Amniotic stem cell (primary cell): ENCODE results near the gene ATPAF1.
"Not testable (repeated sequence)": the region's sequence is repeated elsewhere in the genome, so short reads cannot be mapped to it uniquely, and the experiment has no call there.

Experiments used
- DNase-seq: peaks from one replicate; lab custom pipeline; 2025; lab: John Stamatoyannopoulos, UW

ATPAF1 gene, protein sequence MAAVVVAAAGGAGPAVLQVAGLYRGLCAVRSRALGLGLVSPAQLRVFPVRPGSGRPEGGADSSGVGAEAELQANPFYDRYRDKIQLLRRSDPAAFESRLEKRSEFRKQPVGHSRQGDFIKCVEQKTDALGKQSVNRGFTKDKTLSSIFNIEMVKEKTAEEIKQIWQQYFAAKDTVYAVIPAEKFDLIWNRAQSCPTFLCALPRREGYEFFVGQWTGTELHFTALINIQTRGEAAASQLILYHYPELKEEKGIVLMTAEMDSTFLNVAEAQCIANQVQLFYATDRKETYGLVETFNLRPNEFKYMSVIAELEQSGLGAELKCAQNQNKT

DNA sequence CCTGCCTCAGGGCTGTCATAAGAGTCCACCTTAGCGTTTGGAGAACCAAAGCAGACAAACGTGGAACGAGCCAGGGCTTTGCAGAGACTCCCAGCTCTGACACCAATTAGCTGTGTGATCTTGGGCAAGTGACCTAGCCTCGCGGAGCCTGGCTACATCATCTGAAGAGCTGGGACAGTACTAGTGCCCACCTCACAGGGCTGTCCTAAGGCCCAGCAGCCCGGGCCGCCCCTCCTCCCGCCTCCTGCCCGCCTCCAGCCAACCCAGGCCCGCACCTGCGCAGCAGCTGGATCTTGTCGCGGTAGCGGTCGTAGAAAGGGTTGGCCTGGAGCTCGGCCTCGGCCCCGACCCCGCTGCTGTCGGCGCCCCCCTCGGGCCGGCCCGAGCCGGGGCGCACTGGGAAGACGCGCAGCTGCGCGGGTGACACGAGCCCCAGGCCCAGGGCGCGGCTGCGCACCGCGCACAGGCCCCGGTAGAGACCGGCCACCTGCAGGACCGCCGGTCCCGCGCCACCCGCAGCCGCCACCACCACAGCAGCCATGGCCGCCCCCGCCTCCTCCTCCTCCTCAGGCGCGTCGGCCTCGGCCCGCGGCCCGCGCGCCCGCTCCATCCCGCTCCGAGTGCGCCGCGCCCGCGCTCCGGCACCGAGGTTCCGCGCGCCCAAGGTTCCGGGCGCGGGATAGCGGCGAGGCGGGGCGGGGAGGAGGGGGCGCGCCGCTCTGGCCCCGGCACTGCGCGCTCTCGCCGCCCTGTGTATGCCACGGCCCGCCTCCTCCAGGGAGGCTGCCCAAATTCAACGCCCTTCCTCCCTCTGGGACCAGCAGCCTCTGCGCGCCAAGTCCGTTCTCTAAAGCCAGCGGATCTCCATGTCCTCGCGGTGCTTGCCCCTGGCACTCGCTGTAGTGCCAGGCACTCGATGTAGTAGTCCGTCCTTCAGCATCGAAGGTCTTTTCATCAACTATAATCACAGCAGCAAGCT lies at the start of gene ATPAF1:
Gene ATPAF1, minus strand, starts transcription at position 583 of the 979 bp plus-strand sequence. Its CDS starts 42 bp downstream, at position 541.
- no peak for DNase-seq

DNA sequence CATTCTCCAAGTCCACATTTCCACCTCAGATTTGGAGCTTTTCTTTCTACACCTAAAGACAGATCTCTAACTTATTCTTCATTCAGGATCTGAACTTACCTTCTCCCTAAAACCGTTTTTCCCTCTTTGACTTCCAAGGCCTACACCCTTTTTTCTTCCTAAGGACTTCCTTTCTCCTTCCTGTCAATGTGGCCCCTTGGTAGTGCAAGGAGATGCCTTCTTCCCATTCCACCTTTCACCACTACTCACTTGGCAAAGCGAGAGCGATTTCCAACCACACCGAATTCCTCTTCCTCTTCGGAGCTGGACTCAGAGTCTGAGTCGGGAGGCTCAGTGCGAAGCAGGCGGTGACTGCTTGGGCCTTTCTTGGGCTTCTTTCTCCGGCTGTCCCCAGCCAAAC lies 49.5 kb upstream of the ATPAF1 start:
- no peak for DNase-seq

DNA sequence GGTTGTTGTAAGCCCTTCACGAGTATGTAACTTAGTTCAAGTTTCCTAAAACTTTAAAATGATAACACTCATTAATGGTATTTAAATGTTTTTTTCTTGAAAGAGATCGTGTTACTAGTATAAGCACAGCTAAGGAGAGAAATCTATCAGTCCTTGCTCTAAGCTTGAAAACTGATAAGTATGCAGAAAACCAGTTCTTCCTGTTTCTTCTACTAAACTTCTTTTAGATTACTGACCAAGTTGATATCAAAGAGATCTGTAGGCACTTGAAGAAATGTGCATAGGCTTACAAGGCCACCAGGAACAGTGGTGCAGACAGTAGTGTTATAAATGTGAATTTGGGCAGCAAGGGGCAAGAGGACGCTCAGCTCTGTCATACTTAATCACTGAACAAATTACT lies 46.8 kb upstream of the ATPAF1 start:
- no peak for DNase-seq

DNA sequence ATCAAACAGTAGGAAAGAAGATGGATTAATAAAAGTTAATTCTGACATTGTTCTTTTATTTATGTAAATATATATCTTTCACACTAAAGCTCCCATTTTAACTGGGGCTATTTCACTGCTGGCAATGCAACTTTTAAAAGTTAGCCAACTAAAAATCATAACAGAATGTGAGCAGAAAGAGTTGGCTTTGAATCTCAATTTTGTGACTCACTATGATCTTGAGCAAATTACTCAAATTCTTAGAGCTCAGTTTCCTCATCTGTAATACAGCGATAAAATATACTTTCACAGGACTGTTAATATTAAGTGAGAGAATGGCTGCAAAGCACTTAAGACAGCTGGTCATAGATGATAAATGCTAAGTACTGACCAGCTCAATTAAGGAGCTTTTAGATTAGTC lies 40.0 kb upstream of the ATPAF1 start:
- no peak for DNase-seq

DNA sequence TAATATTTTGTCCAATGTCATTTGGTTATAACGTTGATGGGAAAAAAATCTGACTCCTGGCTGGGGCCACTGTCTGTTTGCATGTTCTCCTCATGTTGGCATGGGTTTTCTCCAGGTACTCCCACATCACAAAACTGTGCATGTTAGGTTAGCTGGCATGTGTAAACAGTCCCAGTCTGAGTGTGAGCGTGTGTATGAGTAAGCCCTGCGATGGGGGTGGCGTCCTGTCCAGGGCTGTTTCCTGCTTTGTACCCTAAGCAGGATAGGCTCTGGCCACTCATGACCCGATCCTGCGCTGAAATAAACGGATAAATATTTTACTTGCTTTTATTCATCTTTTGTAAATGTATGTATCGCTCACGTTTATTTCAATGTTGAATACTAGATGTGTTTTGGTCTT lies 37.2 kb upstream of the ATPAF1 start:
- DNase-seq, result no peak

DNA sequence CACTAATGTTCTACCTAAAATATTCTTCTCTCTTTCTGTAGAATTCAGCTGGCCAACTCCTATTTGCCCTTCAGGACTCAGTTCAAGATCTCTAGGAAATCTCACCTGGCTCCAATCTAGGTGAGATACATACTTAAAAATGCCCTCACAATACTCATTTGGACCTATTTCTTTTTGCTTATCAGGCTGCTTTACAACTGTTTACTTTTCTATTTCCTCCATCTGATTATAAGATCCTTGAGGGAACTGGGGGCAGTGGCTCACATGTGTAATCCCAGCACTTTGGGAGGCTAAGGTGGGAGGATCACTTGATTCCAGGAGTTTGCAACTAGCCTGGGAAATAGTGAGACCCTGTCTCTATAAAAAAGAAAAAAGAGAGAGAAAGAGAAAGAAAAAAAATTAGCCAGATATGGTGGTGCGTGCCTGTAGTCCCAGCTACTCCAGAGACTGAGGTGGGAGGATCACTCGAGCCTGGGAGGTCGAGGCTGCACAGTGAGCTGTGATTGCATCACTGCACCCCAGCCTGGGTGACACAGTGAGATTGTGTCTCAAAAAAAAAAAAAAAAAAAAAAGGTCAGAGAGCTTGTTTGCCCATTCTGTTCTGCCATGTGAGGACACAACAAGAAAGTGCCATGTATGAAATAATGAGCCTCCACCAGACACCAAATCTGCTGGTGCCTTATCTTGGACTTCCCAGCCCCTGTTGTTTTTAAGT lies 35.9 kb upstream of the ATPAF1 start:
- no peak for DNase-seq

DNA sequence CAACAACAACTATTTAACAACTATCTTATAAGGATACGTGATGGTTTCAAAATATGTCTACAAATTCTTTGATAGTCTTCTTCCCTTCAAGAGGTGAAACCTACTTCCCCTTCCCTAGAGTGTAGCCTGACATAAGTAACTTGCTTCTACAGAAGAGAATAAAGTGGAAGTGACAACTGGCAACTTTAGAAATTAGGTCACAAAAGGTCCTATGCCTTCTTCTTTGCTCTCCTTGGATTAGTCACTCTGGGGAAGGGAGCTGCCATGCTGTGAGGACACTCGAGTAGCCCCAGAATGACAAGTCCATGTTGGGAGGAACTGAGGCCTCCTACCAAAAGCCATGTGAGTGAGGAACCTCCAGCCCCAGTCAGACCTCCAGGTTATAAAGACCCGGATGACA lies 31.5 kb upstream of the ATPAF1 start:
- no peak for DNase-seq

DNA sequence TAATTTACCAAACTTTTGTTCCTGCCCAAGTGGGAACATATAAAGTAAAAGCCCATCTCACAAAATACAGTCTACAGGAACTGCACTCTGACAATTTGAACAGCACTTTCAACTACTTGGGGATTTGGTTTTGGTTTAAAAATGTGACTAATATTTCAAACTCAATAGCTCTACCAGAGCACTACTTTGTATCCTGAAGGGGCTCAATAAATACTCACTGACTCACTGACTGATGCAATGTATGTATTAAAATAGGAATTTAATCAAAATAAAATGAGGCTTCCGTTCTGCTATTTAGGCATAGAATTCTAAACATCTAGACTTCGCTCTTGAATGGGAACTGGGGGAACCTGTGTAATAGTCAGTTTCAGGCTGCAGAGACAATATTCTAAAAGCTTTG lies 28.9 kb upstream of the ATPAF1 start:
- no peak for DNase-seq

DNA sequence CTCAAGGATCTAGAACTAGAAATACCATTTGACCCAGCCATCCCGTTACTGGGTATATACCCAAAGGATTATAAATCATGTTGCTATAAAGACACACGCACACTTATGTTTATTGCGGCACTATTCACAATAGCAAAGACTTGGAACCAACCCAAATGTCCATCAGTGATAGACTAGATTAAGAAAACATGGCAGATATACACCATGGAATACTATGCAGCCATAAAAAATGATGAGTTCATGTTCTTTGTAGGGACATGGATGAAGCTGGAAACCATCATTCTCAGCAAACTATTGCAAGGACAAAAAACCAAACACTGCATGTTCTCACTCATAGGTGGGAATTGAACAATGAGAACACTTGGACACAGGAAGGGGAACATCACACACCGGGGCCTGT lies 26.5 kb upstream of the ATPAF1 start:
- DNase-seq, result not testable (repeated sequence)

DNA sequence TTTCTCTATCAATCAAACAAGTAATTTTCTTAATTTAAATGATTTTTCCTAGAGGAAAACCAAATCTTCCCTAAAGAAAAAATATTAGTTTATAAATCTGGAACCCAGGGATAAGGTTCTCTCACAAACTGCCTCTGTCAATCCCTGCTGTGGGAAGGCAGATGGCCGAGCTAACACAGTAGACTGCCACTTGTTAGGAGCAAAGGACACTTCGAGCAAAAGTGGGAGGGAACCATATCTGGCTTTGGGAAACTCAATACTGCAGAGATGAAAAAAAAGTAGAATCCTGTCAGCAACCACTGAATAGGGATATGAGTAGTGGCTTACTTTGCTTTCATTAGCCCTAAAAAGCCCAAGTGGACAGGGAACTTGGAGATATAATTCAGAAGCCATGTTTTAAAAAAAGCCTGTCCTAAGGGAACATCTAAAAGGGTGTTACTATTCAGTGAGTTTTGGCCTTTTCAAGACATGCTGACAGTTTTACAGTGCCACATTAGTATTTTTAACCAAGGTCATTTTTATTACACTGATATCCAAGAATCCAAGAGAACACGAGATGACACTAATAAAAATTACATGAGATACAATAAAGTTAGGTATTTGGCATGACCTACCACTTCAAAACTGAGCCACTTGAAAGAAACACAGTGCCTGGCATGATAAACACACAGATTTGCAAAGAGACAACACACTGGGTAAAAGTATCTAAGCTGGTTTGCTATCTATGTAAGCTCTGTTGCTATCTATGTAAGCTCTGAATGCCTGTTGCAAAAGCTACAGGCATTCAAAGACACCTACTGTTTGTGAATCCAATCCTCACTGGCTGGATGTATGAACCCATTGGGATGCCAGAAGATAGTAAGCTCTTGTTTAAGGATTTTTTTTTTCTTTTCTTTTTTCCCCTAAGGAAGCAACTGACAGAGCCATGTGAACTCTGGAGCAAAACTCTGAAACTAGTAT lies 24.9 kb upstream of the ATPAF1 start:
- no peak for DNase-seq

DNA sequence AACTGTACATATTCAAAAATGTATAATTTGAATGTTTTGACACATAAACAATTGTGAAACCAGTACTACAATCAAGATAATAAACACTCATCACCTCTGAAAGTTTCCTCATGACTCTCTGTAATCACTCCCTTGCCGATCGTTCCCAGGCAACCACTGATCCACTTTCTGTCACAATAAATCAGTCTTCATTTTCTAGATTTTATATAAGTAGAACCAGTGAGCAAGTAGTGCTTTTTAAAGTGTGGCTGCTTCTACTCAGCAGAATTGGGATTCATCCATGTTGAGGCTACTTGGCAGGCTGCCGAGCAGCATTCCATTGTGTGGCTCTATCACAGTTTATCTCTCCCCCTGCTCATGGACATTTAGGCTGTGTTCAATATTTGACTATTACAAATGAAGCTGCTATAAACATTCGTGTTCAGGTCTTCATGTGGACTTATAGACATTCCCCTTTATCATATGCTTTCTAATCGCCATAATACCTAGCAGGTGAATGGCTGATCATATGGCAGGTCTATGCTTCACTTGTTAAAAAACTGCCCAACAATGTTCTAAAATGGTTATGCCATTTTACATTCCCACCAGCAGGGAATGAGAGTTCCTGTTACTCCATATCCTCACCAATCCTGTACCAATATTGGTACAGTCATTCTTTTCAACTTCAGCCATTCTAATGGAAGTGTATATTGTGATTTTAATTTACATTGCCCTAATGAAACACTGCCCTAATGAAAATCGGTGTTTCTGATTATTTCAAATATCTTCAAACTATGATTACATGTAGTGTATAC lies 24.0 kb upstream of the ATPAF1 start:
- no peak for DNase-seq

DNA sequence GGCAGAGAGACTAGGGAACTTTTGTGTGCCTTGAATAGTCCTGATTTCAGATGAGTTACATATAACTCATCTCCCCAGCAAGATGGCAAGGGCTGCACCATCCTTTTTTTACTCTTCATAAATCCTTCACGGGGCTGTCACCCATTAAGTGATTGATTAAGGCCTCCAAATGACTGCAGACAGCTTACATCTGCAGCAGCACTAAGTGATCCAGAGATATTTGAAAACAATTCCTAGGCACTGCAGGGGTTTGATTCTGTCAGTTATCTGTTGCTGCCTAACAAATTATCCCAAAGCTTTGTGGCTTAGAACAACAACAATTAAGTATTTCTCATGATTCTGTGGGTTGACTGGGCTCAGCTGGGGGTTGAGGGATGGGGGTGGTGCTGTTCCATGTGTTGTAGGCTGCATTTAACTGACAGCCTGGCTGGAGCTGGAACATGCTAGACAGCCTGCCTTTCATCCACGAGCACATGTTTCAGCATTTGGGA lies 22.8 kb upstream of the ATPAF1 start:
- DNase-seq, result no peak

DNA sequence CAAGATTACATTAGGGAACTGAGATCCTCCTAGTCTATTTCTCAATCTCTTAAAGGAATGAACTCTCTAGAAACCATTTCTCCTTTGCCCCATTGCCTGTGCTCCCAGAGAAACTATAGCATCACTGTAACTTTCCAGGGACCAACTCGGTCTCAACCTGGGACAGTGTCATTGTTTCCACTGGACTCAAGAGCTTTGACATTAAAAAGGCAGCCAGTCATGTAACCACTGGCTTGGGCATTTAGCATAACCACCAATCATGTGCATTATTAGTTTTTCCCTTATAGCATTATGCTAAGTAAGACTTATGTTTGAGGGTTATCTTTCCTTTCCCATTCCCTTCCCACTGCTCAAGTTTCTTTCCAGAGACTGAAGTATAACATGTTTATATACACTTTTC lies 21.7 kb upstream of the ATPAF1 start:
- DNase-seq, result no peak

DNA sequence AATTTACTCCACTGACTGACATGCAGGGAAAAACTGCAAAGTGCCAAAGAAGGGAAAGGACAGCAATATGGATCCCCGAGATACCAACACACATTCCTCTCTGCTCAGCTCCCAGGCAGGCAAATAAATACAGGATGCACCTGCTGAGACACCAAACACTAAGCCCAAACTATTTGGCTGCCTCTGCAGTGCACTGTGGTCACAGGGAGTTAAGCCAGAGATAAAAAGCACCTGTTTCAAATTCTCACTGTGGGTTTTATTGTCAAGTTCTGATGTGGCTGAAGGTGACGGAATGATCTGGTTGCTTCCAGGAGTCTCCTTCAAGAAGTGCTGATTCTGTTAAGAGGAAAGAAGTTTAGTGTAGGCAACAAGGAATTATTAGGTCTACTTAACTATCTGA lies 21.2 kb upstream of the ATPAF1 start:
- DNase-seq, result no peak

DNA sequence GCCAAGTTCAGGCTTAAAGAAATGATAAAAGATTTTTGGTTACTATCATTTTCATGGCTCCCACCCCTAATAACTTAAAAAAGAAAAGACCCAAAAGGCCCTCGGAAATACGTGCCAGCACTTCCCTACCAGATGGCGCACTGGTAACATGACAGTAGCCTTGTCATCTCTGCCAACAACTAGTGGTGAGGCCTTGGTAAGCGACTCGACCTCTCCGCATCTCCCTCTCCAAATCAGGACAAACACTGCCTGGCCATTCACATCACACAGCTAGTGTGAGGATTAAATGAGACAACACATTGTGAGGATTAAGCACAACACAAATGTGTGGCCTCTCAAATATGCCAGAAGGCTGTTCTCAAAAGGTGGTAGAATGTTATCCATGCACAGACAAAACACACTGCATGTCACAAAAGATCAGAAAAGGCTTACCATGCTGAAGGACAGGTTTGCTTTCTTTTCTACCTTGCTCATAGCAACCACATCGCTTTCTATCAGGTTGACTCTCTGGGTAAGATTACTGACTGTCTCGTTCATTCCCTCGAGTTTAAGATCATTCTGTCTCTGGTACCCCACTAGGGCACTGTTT lies 19.9 kb upstream of the ATPAF1 start:
- DNase-seq, result no peak

DNA sequence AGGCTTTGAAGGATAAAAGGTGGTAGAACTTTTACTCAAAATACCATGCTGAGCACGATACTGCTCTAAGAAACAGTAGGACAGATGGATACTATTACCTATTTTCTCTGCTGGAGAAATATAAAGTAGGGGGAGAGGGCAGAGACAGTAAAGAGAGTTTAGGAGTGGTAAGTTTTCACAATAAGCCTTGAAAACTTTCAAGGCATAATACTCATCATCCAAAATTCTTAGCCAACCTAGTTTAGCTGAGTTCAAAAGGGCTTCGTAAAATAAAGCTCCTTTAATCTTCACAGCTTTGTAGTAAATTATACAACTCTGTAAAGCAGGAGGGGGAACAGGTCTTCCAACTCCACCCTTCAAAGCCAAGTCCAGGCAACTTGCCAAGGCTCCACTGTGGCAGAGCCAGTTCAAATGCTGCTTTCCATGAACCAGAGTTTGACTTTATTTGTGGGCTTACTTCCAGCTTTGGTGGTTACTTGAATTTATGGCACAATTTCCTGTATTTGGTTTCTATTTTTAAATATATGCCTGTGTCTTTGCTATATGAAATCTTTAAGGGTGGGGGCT lies 19.0 kb upstream of the ATPAF1 start:
- no peak for DNase-seq

DNA sequence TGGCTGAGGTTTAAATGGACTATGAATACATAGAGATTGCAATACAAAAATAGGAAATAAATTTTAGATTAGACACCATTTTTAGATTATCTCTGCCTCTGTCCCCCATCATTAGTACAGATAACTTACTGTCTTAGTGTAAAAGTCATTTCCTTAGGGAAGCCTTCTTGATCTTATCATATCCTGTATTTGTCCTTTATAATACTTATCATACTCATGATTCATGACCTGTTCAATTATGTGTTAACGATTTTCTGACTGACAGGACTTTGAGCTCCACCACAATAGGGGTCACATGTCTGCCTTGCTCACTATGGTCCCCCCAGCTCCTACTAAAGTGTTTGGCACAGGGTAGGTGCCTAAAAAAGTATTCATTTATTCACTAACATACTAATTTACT lies 18.1 kb upstream of the ATPAF1 start:
- DNase-seq, result no peak

DNA sequence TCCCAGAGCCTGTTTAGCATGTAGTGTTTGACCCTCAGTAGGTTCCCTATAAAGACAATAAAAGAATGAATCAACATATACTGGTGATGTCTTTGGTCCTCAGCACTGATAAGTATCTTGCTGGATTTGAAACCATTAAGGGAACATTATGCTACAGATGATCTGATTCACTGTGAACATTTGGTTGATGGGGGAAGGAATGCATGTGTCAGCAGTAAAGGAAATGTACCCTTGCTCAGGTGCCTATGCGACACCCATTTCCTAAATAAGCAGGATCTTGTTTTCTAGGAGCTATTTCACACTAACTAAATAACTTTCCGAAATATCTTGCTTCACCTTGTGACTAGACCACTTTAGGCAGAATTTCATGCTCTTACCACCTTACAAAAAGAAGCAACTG lies 16.5 kb upstream of the ATPAF1 start:
- no peak for DNase-seq

DNA sequence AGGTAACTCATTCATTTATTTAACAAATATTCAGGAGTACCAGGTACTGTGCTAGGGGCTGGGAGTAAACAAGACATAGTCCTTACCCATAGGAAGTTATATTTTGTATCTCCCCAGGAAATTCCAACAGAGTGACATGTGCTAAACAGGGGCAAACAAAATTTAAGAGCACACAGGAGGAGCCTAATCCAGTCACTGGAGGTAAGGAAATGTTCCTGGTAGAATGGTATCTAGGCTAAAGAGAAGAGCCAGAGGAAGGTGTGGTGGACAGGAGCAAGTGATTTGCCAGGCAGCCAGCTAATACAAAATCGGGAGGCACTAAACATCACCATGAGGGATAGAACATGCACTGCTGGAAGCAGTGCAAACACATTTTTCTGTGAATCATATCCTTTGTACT lies 13.9 kb upstream of the ATPAF1 start:
- DNase-seq, result no peak
